ENCODE data around the gene ACTR8.

The ACTR8 gene

GRCh38 chr3:53865732-53866499 lies 16.0 kb downstream of the ACTR8 start:
- in situ Hi-C loops (cut with MboI; ENCODE audit: low pct_unique_long_range_greater_than_20kb, low sequenced_read_pairs, unreplicated experiment) = no loop called here
- TF ChIP-seq CTCF (IDR thresholded peaks at IDR 0.05; ENCODE audit: extremely low read depth, insufficient read depth, missing control alignments) = no peak

GRCh38 chr3:53863145-53863544 lies 18.8 kb downstream of the ACTR8 start:
- in situ Hi-C loops (cut with MboI; ENCODE audit: low pct_unique_long_range_greater_than_20kb, low sequenced_read_pairs, unreplicated experiment) = no loop called here
- TF ChIP-seq CTCF (IDR thresholded peaks at IDR 0.05; ENCODE audit: extremely low read depth, insufficient read depth, missing control alignments) = no peak
- no peak for DNase-seq (ENCODE audit: low spot score)

More at GRCh38 chr3:53865732-53866499, 16.0 kb downstream of the ACTR8 start:
- no peak for DNase-seq (ENCODE audit: low spot score)

GRCh38 chr3:53862241-53862640 lies 19.7 kb downstream of the ACTR8 start:
- in situ Hi-C loops (cut with MboI; ENCODE audit: low pct_unique_long_range_greater_than_20kb, low sequenced_read_pairs, unreplicated experiment) = no loop called here
- TF ChIP-seq CTCF (IDR thresholded peaks at IDR 0.05; ENCODE audit: extremely low read depth, insufficient read depth, missing control alignments) = no peak
- no peak for DNase-seq (ENCODE audit: low spot score)

- in situ Hi-C loops (cut with MboI; ENCODE audit: low pct_unique_long_range_greater_than_20kb, low sequenced_read_pairs, unreplicated experiment) = no loop called here
Measured at GRCh38 chr3:53860196-53860595, 21.8 kb downstream of the ACTR8 start.

GRCh38 chr3:53859178-53859577 lies 22.8 kb downstream of the ACTR8 start:
- no peak for TF ChIP-seq CTCF (IDR thresholded peaks at IDR 0.05; ENCODE audit: extremely low read depth, insufficient read depth, missing control alignments)
- DNase-seq (ENCODE audit: low spot score) = no peak
- in situ Hi-C loops (cut with MboI; ENCODE audit: low pct_unique_long_range_greater_than_20kb, low sequenced_read_pairs, unreplicated experiment) = no loop called here

More at GRCh38 chr3:53860196-53860595, 21.8 kb downstream of the ACTR8 start:
- DNase-seq (ENCODE audit: low spot score) = no peak
- TF ChIP-seq CTCF (IDR thresholded peaks at IDR 0.05; ENCODE audit: extremely low read depth, insufficient read depth, missing control alignments) = no peak

GRCh38 chr3:53858096-53858741 lies 23.7 kb downstream of the ACTR8 start:
- no peak for TF ChIP-seq CTCF (IDR thresholded peaks at IDR 0.05; ENCODE audit: extremely low read depth, insufficient read depth, missing control alignments)
- DNase-seq (ENCODE audit: low spot score) = no peak
- in situ Hi-C loops (cut with MboI; ENCODE audit: low pct_unique_long_range_greater_than_20kb, low sequenced_read_pairs, unreplicated experiment) = no loop called here
